ENCODE measurements around the gene ADAMTS12.

The ADAMTS12 gene

DNA sequence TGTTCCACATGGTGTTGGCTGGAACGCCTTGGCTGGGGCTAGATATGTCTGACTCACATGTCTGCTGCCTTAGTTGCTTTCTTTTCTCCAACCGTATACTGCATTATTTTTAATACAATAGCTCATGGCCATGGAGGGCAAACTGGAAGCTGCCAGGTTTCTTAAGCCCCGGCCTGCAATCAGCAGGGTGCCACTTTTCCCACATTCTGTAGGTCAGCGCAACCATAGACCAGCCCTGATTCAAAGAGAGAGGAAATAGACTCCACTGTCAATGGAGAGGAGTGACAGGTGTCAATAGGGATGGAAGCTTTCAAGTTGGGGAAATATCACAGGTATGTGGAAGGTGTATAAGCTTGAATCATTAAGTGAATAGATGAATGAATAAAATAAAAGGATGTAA, 390.5 kb downstream of the ADAMTS12 start:
- in situ Hi-C loops (cut with MboI; ENCODE audit: low sequenced_read_pairs): no loop called here

DNA sequence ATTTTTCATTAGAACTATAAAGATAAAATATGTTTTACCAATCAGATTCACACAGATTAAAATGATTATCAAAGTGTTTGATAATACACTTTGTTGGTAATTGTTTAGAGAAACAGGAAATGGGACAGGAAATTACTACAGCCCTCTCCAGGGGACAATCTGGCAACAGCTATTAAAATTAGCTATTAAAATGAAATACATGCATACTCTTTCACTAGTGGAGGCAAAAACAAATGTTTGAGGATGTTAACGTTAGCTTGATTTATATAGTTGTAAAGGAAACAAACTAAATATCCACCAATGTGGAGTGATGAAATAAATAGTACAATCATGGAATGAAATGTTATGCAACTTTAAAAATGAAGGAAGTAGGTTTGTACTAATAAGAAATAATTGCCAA, 397.3 kb downstream of the ADAMTS12 start:
- in situ Hi-C loops (cut with MboI; ENCODE audit: low sequenced_read_pairs): no loop called here

DNA sequence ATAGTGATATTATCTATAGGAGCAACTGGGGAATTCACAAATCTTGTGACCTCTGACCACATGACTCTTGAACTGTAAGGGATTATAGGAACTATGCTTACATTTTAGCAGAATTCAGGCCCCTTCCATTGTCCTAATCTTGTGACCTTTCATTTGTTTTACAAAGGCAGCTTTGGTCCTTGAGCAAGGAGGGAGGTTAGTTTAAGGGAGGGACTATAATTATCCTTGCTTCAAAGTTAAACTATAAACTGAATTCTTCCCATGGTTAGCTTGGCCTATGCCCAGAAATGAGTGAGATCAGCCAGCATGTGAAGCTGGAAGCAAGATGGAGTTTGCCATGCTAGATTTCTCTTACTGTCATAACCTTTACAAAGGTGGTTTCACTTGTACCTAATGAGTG, 399.8 kb downstream of the ADAMTS12 start:
- in situ Hi-C loops (cut with MboI; ENCODE audit: low sequenced_read_pairs): no loop called here

DNA sequence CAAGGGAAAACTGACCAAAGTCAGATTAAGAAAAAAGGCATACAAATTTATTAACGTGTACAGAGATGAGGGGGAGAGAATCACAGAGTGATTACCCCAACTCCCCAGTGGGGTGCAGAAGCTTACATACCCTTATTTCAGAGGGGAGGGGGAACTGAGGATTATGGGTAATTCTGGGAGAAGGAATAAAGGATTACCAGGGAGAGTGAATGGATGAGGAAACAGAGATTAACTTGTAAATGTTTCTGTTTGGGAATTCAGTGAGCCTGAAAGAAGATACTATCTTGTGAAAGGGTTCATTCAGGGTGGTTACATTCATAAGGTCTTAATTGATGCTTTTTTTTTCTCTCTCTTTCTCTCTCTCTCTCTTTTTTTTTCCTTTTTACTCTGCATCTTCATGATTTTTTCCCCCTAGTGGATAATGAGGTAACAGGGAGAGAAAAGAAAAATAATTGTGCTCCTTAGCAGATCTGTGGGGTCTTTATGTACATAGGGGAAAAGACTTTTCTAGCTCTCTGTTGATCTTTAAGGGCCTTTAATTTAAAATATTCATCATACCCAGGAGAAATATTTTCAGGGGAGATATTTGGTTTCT, 401.6 kb downstream of the ADAMTS12 start:
- in situ Hi-C loops (cut with MboI; ENCODE audit: low sequenced_read_pairs): no loop called here

DNA sequence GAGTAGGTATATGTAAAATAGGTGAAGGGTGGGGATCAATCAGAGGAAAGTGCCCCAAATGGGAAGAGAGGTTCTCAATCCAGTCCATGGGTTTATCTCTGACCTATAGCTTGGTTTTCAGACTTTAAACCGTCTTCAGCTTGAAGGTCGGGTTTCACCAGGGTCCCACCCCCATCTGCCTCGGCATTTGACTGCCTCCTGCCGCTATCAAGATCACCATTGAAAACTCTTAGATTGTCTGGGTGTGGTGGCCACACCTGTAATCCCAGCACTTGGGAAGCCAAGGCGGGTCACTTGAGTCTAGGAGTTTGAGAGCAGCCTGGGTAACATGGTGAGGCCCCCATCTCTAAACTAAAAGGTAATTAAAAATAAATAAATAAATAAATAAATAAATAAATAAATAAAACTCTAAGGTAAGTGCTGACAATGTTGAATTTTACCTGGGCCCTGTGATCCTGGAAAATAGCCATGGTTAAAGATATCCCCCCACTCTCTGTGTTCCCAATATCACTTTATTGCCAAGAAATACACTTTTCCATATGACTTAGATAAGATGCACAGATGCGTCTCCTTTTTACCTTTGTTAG, 402.2 kb downstream of the ADAMTS12 start:
- in situ Hi-C loops (cut with MboI; ENCODE audit: low sequenced_read_pairs): no loop called here

DNA sequence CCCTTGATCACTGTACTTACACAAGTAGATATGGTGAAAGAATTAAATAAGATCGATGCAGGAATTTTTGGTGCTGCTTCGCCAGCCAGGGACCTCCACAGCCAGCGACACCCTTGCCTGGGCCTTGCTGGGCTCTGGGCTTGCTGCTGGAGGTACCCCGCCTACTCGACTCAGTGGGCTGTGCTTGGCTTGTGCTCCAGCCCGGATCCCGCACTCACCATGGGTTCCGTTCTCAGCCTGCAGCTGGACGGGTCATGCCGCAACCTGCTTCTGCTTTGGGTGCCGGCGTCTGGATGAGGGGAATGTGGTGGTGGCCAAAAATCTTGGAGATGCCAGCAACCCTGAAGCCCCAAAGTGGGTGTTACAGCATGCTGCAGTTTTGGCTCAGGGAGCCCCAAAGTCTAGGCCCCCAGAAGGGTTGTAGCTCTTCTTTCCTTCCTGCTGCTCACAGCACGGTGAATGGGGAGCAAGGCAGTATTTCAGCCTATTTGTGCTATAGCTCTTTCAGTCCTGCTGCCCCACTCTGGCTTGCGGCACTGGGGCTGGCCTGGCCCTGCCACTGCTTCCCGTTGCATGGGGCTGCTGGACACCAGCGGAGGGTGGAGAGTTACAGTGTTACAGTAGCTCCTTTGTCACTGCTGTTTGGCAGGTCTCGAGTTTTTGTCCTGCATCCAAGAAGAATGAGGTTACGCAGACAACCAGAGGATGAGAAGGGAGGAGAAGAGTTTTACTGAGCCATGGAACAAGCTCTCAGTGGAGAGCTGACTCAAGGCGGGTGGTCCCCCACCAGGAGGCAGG, 403.0 kb downstream of the ADAMTS12 start:
- in situ Hi-C loops (cut with MboI; ENCODE audit: low sequenced_read_pairs): no loop called here

DNA sequence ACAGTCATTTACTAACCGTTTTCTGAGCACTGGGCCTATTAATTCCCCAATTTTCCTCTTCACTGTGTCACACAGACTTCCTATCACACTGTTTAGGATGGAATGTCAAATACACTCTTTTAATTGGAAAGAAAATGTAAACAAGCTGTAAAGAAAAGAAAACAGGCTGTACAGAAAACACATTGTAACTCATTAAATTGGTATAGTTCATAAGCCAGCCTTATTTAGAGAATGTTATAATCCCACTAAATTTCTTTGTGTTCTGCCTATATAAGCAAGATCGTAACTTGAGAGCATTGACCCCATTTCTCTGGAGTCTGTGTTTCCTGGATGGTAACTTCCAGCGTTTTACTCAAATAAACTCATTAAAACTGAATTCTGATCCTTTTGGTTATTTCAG, 404.6 kb downstream of the ADAMTS12 start:
- in situ Hi-C loops (cut with MboI; ENCODE audit: low sequenced_read_pairs): no loop called here

DNA sequence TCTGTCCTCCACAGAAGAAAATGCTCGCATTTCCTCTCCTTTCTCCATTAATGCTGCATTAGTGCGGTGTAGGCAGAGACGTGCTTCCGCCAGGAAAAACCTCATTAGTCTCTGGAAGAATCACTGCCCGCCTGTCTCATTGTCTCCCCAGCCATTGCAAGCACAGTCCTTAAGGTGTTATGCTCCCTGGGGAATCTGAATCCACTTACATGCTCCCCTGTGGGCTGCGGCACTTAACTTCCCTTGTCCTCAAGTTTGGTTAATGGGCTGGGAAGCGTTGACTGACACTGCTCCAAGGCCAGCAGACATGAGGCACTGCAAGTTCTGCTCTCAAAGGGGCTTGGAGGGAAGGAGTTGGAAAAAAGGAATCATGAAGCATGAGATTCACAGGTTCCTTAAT, 409.5 kb downstream of the ADAMTS12 start:
- in situ Hi-C loops (cut with MboI; ENCODE audit: low sequenced_read_pairs): no loop called here

DNA sequence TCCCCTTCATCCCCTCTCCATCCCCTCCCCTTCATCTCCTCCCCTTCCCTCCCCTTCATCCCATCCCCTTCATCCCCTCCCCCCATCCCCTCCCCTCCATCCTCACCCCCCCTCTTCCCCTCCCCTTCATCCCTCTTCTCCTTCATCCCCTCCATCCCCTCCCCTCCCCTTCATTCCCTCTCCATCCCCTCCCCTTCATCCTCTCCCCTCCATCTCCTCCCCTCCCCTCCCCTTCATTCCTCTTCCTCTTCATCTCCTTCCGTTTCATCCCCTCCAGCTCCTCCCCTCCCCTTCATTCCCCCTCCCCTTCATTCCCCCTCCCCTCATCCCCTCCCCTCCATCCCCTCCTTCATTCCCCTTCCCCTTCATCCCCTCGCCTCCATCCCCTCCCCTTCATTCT, 410.9 kb downstream of the ADAMTS12 start:
- in situ Hi-C loops (cut with MboI; ENCODE audit: low sequenced_read_pairs): no loop called here

DNA sequence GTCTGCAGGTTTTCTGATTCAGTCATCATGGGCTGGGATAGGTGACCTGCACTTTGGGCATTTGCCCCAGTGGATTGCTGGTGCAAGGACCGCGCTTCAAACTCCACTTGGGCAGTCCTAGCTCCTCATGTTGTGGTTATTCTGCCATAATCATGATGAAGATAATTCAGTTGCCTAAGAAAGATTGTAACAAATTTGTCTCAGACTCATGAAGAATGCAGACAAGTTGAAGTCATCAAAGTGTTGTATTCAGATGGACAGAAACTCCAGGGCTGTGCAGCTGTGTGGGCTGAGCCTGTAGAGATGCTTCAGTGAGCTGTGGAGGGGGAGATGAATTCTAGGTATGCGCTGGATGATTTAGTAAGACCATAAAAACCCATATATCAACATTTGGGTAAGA, 412.5 kb downstream of the ADAMTS12 start:
- in situ Hi-C loops (cut with MboI; ENCODE audit: low sequenced_read_pairs): no loop called here

DNA sequence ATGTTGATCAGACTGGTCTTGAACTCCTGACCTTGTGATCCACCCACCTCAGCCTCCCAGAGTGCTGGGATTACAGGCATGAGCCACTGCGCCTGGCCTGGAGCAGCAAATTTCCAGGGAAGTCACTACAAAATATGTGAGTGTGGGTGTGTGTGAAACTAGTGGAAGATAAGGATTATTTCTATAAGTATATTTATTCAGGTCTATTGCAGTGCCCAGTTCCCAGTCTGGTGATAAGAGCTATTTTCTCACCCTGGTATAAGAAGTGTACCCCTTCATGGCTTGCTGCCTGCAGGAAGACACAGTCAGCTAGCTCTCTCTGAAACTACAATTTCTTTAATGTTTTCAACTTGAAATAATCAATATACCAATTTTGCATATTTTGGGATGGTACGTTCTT, 414.0 kb downstream of the ADAMTS12 start:
- in situ Hi-C loops (cut with MboI; ENCODE audit: low sequenced_read_pairs): no loop called here

DNA sequence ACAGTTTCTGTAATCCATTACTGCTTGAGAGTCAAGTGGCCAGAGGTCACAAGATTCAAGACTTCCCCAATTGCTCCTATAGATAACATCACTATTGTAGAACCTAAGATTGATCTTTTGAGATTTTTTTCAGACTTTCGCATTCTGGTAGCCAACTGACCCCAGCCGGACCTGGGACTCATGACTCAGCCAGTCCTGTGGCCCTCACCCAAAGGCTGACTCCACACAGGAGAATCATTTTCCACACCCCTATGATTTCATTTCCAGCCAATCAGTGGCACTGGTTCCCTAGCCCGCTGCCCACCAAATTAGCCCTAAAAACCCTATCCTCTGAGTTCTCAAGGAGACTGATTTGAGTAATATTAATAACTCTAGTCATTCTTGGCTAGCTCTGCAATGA, 414.8 kb downstream of the ADAMTS12 start:
- in situ Hi-C loops (cut with MboI; ENCODE audit: low sequenced_read_pairs): no loop called here

DNA sequence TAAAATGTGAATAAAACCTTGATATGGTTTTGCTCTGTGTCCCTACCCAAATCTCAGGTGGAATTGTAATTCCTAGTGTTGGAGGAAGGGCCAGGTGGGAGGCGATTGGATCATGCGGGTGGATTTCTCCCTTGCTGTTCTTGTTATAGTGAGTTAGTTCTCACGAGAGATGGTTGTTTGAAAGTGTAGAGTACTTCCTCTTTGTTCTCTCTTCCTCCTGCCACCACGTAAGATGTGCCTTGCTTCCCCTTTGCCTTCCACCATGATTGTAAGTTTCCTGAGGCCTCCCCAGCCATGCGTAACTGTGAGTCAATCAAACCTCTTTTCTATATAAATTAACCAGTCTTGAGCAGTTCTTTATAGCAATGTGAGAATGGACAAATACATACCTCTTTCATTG, 416.1 kb downstream of the ADAMTS12 start:
- in situ Hi-C loops (cut with MboI; ENCODE audit: low sequenced_read_pairs): no loop called here

DNA sequence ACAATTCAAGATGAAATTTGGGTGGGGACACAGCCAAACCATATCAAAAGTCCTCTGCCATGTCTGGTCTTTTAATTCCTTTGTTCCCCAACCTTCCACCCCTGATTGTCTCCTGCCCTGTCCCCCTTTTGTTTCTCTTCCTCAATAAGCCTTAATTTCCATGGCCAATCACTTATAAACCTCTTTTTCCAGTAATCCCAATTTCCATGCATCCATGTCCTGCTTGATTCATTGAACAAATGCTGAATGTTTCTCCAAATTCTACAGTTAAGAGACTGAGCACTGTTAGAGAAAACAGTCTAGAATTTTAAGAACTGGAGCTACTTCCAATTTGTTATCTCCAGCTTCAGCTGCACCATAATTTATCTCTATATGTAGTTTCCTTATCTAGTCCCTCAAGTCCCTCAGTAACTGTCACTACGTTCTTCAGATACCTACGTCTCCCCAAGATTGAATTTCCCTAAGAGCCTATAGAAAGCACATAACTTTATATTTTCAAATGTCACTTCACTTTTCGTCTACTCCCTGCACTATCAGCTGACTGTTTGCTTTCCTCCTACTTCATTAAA, 416.8 kb downstream of the ADAMTS12 start:
- in situ Hi-C loops (cut with MboI; ENCODE audit: low sequenced_read_pairs): no loop called here

DNA sequence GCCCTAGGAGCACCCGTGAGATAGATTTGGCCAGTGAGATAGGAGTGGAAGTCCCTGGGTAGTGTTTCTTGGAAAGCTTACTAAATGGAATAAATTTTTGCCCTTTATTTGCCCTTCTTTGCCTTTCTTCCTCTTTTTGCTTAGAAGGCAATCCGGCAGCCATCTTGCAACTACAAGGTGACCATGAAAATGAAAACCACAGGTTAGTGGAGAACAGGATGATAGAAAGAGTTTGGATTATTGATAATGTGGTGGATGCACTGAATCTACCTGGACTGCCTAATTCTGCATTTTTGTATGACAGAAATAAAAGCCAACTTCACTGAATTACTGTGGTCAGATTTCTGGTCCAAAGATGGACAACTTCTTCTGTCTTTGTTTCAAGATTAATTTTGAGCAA, 417.8 kb downstream of the ADAMTS12 start:
- in situ Hi-C loops (cut with MboI; ENCODE audit: low sequenced_read_pairs): no loop called here

All from hTERT RPE-1 (cell line).